Measurements from ENCODE around the gene ADAMTS1.

- TF ChIP-seq CTCF (IDR thresholded peaks at IDR 0.05) (no peak), EZH2 (IDR thresholded peaks at IDR 0.05) (no peak)
Measured at GRCh38 chr21:26888931-26889330, 43.7 kb upstream of the ADAMTS1 start.

All from neural progenitor cell (in vitro differentiated cells).